ENCODE results near the gene ABHD12.

GRCh38 chr20:25439328-25439727, 48.7 kb upstream of the ABHD12 start:
- TF ChIP-seq CTCF (IDR thresholded peaks at IDR 0.05) (no peak), POLR2A (IDR thresholded peaks at IDR 0.05) (no peak), POLR2AphosphoS5 (IDR thresholded peaks at IDR 0.05) (no peak)
